Measurements from ENCODE around the gene SLC25A38. TPM values are rescaled to one million over a fixed set of nuclear protein-coding genes. Genes with fewer than 3 reads are reported as not detected.

Gene SLC25A38
- total RNA-seq, 1 donor from 2014 or later: 19.3 TPM

DNA sequence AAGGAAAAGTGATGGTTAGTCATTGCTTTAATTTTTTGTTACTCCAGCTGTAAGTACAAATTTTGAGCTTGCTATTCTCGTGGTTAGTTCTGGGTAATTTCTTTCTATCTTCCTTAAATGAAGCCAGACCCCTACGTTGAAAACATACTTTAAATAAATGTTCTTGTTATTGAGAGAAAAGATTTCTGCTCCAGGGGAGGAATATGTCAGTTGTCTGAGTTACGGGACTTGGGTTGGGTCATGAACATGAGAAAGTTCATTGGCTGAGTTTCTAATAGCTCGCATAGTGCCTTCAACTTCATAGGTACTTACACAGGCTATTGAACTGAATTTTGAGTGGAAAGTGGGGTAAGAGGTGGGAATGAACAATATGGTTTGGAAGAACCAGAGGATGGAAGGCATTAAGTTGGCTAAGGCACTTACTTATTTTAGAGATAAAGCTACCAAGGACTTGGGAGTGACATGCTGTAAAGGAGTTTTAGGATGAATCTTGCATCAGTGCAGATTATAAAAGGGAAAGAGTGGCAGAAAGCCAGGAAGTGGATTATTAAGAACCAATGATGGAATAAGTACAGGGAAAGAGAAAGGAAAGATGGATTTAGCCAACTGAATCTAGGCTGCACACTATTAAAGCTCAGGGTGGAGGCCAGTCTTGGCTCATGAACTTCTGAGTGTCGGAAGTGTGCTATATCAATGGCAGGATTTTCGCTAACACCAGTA is 24.8 kb downstream of the SLC25A38 start:
- Mint-ChIP-seq H3K27me3 (ENCODE audit: insufficient read depth, low read depth) (peaks cover 9% of the 10 kb centered on the region), H3K4me1 (peaks cover 14% of the 10 kb centered on the region), H3K27ac (no peak overlapping the region), H3K36me3 (peaks cover 25% of the 10 kb centered on the region), H3K9me3 (no peaks in the 10 kb centered on the region), H3K4me3 (peak overlapping the region; percentile 96)
- Histone ChIP-seq H3K9ac (no peak overlapping the region), H3K9me3 (ENCODE audit: low read depth) (no peaks in the 10 kb centered on the region), H3F3A (ENCODE audit: low read depth) (peaks cover 61% of the 10 kb centered on the region), H3K36me3 (peaks cover 22% of the 10 kb centered on the region), H3K79me2 (ENCODE audit: low read depth) (peaks cover 40% of the 10 kb centered on the region), H3K4me3 (peak overlapping the region; percentile 74), H2AFZ (replicated peaks) (no peak overlapping the region), H4K20me1 (ENCODE audit: low read depth) (peaks cover 50% of the 10 kb centered on the region), H3K4me1 (peaks cover 15% of the 10 kb centered on the region), H3K27ac (no peak overlapping the region), H3K4me2 (peak overlapping the region; percentile 89), H3K27me3 (no peaks in the 10 kb centered on the region)
- no peak for DNase-seq (ENCODE audit: low spot score)
- TF ChIP-seq EZH2 (IDR thresholded peaks at IDR 0.05) (no peak), EZH2phosphoT487 (IDR thresholded peaks at IDR 0.05) (no peak), CTCF (IDR thresholded peaks at IDR 0.05) (no peak)

- Histone ChIP-seq H3K4me2 (peak overlapping the region; percentile 89), H3K27ac (no peak overlapping the region), H4K20me1 (ENCODE audit: low read depth) (peaks cover 52% of the 10 kb centered on the region), H3K27me3 (no peaks in the 10 kb centered on the region), H3F3A (ENCODE audit: low read depth) (peaks cover 69% of the 10 kb centered on the region), H3K4me1 (peaks cover 15% of the 10 kb centered on the region), H3K9ac (no peak overlapping the region), H2AFZ (replicated peaks) (no peak overlapping the region), H3K36me3 (peaks cover 22% of the 10 kb centered on the region), H3K4me3 (peak overlapping the region; percentile 74), H3K79me2 (ENCODE audit: low read depth) (peaks cover 40% of the 10 kb centered on the region), H3K9me3 (ENCODE audit: low read depth) (no peaks in the 10 kb centered on the region)
- Mint-ChIP-seq H3K27me3 (ENCODE audit: insufficient read depth, low read depth) (peaks cover 12% of the 10 kb centered on the region), H3K9me3 (no peaks in the 10 kb centered on the region), H3K4me1 (peaks cover 14% of the 10 kb centered on the region), H3K27ac (no peak overlapping the region), H3K36me3 (peaks cover 33% of the 10 kb centered on the region), H3K4me3 (no peak overlapping the region)
- DNase-seq (ENCODE audit: low spot score): no peak
- TF ChIP-seq EZH2phosphoT487 (IDR thresholded peaks at IDR 0.05) (no peak), CTCF (IDR thresholded peaks at IDR 0.05) (no peak), EZH2 (IDR thresholded peaks at IDR 0.05) (no peak)
Measured at GRCh38 chr3:39408493-39409372, 25.6 kb downstream of the SLC25A38 start.

DNA sequence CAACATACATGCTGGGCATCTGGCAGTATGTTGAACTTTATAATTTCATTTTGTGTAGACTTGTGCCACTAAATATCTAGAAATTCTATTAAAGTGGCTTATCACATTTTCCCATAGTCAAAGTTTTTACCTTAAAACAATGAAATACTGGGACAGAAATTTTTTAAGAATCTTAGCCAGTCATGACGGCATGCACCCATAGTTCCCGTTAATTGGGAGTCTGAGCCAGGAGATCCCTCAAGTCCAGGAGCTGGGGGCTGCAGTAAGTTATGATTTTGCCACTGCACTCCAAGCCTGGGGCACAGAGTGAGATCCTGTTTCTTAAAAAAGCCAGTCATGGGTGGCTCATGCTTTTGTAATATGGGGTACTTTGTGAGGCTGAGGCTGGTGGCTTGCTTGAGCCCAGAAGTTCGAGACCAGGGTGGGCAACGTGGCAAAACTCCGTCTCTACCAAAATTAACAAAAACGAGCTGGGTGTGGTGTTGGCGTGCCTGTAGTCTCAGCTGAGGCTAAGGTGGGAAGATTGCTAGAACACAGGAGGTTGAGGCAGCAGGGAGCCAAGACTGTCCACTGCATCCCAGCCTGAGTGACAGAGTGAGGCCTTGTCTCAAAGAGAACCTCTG is 26.5 kb downstream of the SLC25A38 start:
- Histone ChIP-seq H3F3A (ENCODE audit: low read depth) (peaks cover 78% of the 10 kb centered on the region), H3K4me3 (no peak overlapping the region), H3K4me1 (peaks cover 15% of the 10 kb centered on the region)

More for the DNA sequence above, 26.5 kb downstream of the SLC25A38 start:
- H3K9me3 ChIP-seq (ENCODE audit: low read depth): no peaks in the 10 kb centered on the region
- H3K9ac ChIP-seq: no peak overlapping the region
- Mint-ChIP-seq H3K27me3 (ENCODE audit: insufficient read depth, low read depth) (peaks cover 12% of the 10 kb centered on the region), H3K4me1 (peaks cover 14% of the 10 kb centered on the region), H3K9me3 (no peaks in the 10 kb centered on the region), H3K27ac (no peak overlapping the region), H3K4me3 (peak overlapping the region; percentile 56), H3K36me3 (peaks cover 33% of the 10 kb centered on the region)
- H3K4me2 ChIP-seq: no peak overlapping the region
- DNase-seq (ENCODE audit: low spot score): no peak
- peak overlapping the region; percentile 59 for H3K27ac ChIP-seq
- no peak overlapping the region for H2AFZ ChIP-seq (replicated peaks)
- peaks cover 22% of the 10 kb centered on the region for H3K36me3 ChIP-seq
- H3K27me3 ChIP-seq: no peaks in the 10 kb centered on the region
- H3K79me2 ChIP-seq (ENCODE audit: low read depth): peaks cover 40% of the 10 kb centered on the region
- TF ChIP-seq CTCF (IDR thresholded peaks at IDR 0.05) (no peak), EZH2phosphoT487 (IDR thresholded peaks at IDR 0.05) (no peak), EZH2 (IDR thresholded peaks at IDR 0.05) (no peak)
- peaks cover 57% of the 10 kb centered on the region for H4K20me1 ChIP-seq (ENCODE audit: low read depth)

Data from neural progenitor cell (in vitro differentiated cells).